Stimulated activated CD4-positive, alpha-beta T cell treated with anti-CD3 and anti-CD28 coated beads, Interleukin-2, amount 100 ng/mL, for 24 hours (primary cell): ENCODE data around the gene NAV2.
"Not testable (repeated sequence)": the region's sequence is repeated elsewhere in the genome, so short reads cannot be mapped to it uniquely, and the experiment has no call there.

ENCODE experiments used
- DNase-seq, 2 donors: peaks; one replicate each; pipeline ENCODE4 v3.0.0-alpha.2; 2020

Gene NAV2

GRCh38 chr11:19982774-19983495 is 270.3 kb downstream of the NAV2 start:
- no peak for DNase-seq

DNA sequence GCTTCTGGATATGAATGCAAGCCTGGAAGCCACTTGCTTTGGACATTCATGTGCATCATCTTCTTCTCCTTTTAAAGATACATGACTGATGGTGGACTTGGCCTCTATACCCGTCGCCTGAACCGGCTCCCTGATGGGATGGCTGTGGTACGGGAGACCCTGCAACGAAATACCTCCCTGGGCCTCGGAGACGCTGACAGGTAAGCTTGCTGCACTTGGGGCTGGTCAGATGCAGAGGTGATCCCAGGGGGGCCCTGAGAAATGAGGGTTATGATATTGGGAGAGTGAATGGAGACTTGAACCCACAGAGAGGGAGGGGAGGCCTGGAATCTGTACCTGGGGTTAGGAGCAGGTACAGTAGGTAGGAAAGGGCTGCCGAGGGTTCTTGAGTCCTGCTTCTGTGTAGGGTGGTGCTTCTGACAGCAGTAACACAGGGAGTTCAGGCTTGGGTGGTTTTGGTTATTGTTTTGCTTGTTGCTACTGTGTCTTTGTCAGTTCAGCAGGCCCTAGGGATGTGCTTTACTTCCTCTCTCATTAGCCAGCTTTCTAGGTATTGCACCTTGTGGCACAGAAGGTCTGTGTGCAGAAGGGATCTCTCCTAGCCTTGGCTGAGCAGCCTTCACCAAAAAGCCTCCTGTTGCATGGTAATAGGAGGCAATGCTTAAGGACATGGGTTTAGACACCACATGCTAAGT is 271.6 kb downstream of the NAV2 start:
- no peak for DNase-seq

DNA sequence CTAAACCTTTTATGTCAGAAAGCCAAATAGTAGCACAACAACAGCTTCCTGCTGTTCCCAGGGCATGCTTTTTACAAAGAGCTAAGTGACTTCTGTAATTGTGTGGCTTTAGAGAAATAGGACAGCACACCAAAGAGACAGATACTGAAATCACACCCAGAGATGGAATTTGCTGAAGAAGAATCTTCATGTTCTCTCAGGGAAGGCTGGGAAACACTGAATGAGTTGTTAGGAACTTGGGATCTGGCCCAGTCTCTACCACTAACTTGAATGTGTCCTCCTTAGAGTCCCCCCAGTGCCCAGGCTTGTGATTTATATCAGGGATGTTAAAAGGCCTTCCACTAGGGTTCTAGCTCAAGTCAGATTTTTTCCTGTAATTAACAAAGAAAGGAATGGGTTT is 272.5 kb downstream of the NAV2 start:
- DNase-seq: no peak

DNA sequence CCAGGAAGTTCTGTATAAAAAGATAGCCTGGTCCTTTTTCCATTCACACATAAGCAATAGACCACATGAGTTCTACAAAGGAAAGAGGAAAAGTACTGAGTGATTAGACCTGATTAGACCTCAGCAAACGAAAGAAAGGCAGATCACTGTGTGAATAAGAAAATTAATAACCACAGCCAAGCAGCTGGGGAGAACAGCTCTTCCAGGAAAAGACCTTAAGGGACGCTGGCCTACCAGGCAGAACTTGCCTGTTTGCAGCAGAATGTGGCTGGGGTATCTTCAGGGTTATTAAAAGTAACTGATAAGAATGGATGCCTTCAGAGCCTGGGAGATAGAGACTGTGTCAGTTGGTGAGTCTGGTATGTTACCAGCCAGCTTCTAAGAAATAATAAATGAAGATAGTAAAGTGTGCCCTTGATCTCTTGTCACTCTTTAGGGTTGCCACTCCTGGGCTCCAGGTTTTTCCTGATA is 274.7 kb downstream of the NAV2 start:
- DNase-seq: no peak

GRCh38 chr11:19988598-19988997 is 276.0 kb downstream of the NAV2 start:
- no peak for DNase-seq

GRCh38 chr11:19989191-19989590 is 276.6 kb downstream of the NAV2 start:
- DNase-seq: no peak

DNA sequence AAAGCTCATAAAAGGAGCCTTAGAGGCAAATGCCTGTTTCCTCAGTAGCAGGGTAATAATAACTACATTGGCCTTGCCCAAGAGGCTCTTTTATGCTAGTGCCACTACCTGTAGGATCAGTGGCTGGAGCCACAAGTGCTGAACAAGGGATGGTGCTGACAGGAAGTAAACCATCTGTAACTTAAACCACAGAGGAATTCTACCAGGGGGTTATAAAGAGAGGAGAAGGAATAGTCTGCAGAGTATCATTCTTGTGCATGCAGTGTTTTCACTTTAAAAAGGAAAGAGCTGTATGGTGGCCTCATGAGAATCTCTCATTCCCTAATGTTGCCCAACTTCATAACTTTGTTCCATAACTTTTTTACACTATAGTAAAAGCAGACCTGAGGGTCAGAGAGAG is 279.5 kb downstream of the NAV2 start:
- no peak for DNase-seq

GRCh38 chr11:19992998-19993397 is 280.4 kb downstream of the NAV2 start:
- no peak for DNase-seq

DNA sequence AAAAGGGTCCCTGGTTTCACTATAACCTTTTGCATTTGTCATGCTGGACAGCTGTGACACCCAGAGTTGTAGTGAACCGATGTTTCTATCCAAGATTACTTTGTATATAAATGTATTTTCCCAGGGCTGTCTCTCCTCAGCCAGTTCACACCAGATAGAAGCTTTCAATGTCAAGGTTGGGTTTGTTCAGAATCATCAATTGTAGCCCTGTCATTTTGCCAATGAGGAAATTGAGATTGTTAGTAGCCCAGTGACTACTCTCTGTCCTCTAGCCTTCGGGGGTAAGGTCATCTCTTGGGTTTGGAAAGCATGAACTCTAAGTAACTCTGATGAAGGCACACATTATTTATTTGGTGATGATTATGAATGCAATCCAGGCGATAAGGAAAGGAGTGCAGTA is 282.0 kb downstream of the NAV2 start:
- DNase-seq: no peak

DNA sequence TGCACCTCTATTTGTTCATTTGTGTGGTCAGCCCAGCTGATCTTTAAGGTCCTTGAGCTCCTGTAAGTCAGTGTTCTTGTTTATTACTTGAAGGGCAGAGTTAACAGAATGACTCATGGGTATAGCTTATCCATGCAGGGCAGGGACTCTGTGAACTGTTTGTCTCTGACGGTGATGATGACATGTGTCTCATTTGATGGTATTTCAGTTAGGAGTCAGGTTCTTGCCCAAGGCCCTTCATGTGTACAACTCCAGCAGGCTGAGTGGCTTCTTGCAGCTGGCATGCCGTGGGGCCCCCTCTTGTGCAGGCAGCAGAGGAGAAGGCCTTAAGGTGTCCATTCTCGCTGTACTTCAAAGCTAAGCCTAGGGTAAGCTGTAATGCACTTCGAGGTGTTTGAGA is 282.5 kb downstream of the NAV2 start:
- DNase-seq: no peak

GRCh38 chr11:19996571-19996970 is 283.9 kb downstream of the NAV2 start:
- no peak for DNase-seq

DNA sequence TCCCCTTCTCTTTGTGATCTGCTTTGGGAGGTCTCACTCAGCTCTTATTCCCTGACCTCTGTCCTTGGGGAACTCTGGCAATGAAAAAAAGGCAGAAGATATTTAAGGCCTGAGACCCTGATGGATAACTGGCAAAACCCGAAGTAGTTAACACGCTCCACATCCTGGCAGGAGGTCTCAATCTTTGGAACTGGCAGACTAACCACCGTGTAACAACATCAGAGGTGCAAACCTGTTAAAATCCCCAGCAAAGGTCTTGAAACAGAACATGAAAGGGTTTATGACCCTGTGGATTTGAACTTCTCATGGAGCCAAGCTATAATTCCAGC is 287.3 kb downstream of the NAV2 start:
- no peak for DNase-seq

DNA sequence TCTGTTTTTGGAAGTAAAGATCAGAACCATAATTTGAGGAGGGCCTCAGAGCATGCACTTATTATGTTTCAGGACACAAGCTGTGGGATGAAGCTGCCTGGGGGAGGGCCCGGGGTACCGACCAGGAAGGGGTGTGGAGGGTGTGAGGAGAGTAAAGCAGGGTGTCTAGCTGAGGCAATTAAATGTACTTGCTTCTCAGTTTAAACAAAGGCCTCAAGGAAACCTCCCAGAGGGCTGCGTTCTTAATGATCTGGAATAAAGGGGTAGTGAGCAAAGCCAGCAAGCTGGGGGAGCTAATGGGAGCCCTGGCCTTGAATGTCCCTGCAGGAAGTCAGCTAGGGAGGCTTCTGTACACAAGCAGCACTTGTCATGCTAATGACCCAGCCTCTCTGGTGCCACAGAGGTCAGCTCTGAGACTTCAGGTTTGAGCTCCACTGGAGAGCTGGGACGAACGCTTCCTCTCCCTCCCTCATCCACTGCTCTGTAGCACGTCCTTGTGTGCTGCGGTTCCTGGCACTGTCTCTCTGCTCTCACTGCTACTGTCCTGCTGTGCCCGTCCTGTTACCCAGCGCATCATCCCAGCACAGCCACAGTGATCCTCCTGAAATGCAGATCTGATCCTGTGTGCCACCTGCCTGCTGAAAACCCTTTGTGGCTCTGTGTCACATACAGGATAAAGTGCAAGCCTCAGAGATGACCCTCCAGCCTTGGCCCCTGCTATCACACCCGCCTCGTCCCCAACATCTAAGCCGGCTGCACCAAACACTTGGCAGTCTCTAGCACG is 287.9 kb downstream of the NAV2 start:
- DNase-seq: no peak

- no peak for DNase-seq
Observed at GRCh38 chr11:20002312-20003216, 289.9 kb downstream of the NAV2 start.

DNA sequence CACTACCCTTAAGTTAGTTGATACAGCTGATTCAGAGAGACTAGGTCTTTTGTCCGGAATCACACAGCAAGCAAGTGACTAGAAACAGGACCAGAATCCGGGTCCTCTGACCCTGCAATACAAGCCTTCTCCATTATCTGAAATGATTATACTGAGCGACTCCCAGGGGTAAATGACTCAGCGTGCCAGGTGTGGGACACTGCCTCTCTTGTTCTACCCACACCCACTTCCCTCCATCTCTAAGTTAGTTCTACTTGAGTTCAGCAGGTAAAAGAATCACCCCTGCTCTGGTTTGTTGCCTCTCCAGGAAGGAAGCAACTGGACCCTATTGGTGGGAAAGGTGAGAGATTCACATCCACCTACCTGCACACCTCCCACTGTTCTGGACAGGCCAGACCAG is 290.7 kb downstream of the NAV2 start:
- no peak for DNase-seq

DNA sequence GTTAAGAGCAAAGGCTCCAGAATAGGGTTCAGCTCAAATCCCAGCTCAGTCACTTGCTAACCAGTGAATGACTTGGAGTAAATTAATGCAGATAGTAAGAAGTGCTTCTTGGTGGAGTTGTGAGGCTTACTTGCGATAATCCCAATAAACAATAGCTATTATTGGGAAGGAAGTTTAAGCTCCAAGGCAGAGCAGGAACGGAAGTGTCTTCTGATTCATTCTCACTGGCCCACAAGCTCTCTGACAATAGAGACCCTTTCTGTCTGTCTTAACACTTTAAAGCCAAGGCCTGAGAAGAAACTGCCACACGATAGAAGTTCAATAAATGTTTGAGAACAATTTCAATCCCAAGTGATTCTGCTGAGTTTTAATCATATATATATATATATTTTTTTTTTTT is 292.2 kb downstream of the NAV2 start:
- DNase-seq: no peak

- DNase-seq: no peak
Observed at GRCh38 chr11:20005747-20006146, 293.1 kb downstream of the NAV2 start.

- not testable (repeated sequence) for DNase-seq
Observed at GRCh38 chr11:20006618-20007017, 294.0 kb downstream of the NAV2 start.

- no peak for DNase-seq
Observed at GRCh38 chr11:20007386-20007785, 294.7 kb downstream of the NAV2 start.

DNA sequence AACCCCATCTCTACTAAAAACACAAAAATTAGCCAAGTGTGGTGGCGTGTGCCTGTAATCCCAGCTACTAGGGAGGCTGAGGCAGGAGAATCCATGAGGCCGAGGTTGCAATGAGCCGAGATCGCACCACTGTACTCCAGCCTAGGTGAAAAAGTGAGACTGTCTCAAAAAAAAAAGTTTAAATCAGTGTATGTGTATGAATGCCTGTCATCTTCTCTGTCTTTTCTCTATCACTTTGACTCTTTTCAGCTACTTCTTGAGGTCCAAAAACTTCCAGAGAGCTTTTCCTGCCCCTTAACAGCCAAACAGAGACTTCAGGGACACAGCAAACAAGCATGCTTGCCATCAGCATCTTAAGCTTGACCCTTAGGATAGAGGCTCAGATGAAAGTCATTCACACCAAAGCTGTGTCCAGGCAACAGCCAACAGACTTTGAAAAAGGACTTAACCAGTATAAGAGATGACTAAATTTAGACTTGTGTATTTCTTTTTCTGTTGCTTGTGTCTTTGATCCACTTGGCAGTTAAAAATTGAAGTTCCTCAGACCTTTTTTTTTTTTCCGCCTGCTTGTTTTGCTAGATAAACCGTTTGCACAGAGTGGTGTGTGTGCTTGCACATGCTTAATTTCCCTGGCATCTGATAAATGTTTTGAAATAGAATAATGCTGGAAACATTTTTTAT is 295.7 kb downstream of the NAV2 start:
- no peak for DNase-seq

- DNase-seq: no peak
Observed at GRCh38 chr11:20008871-20009644, 296.4 kb downstream of the NAV2 start.
